Hepatocyte (in vitro differentiated cells): ENCODE results near the gene PIK3R1. TPM values are rescaled to one million over a fixed set of nuclear protein-coding genes. Genes with fewer than 3 reads are reported as not detected.

Experiments used
- DNase-seq: peaks from one replicate; pipeline ENCODE4 v3.0.0-alpha.2; 2016; ENCODE audit warnings: low spot score
- H2AFZ ChIP-seq: fragments of 200-600 bp; sonication (generic); 2 replicates; pipeline ENCODE4 v1.6.0; 2016; ENCODE audit warnings: antibody characterized with exemption, mild to moderate bottlenecking
- H3K27ac ChIP-seq: fragments of 200-600 bp; sonication (generic); 2 replicates; pipeline ENCODE4 v1.5.1; 2016; ENCODE audit warnings: mild to moderate bottlenecking
- H3K27me3 ChIP-seq: fragments of 200-600 bp; sonication (generic); 2 replicates; pipeline ENCODE4 v1.6.1; 2016
- H3K36me3 ChIP-seq: fragments of 200-600 bp; sonication (generic); replicated peaks from 2 replicates; pipeline ENCODE4 v1.5.1; 2016; ENCODE audit warnings: low read depth; ENCODE audit not compliant: insufficient read depth
- H3K4me1 ChIP-seq: fragments of 200-600 bp; sonication (generic); 2 replicates; pipeline ENCODE4 v1.5.1; 2016; ENCODE audit warnings: mild to moderate bottlenecking, moderate library complexity; ENCODE audit not compliant: insufficient read depth
- H3K4me2 ChIP-seq: fragments of 200-600 bp; sonication (generic); 2 replicates; pipeline ENCODE4 v1.6.0; 2016
- H3K4me3 ChIP-seq: fragments of 200-600 bp; sonication (generic); 2 replicates; pipeline ENCODE4 v1.5.1; 2016; ENCODE audit warnings: mild to moderate bottlenecking
- H3K79me2 ChIP-seq: fragments of 200-600 bp; sonication (generic); 2 replicates; pipeline ENCODE4 v1.6.0; 2017; ENCODE audit warnings: mild to moderate bottlenecking
- H3K9me2 ChIP-seq: fragments of 200-600 bp; sonication (generic); replicated peaks from 2 replicates; pipeline ENCODE4 v1.6.0; 2017; ENCODE audit warnings: mild to moderate bottlenecking; ENCODE audit not compliant: insufficient read depth
- H3K9me3 ChIP-seq: fragments of 200-600 bp; sonication (generic); 2 replicates; pipeline ENCODE4 v1.5.1; 2016; ENCODE audit warnings: low read depth, mild to moderate bottlenecking
- H4K20me1 ChIP-seq: fragments of 200-600 bp; sonication (generic); 2 replicates; pipeline ENCODE4 v1.6.0; 2016; ENCODE audit warnings: mild to moderate bottlenecking; ENCODE audit not compliant: insufficient read depth, poor library complexity, severe bottlenecking
- EZH2 ChIP-seq: fragments of 200-600 bp; sonication (generic); IDR thresholded peaks from 2 replicates; pipeline ENCODE4 v1.6.1; 2016; ENCODE audit warnings: antibody characterized with exemption, mild to moderate bottlenecking, borderline replicate concordance
- EZH2phosphoT487 ChIP-seq: fragments of 200-600 bp; sonication (generic); IDR thresholded peaks from one replicate; pipeline ENCODE4 v1.6.1; 2018; ENCODE audit warnings: antibody characterized with exemption, mild to moderate bottlenecking, low read depth, moderate library complexity; ENCODE audit not compliant: unreplicated experiment, severe bottlenecking
- WGBS: methylation state at CpG from one replicate; pipeline ENCODE4 v1.1.6; 2016; ENCODE audit warnings: low lambda C conversion rate; ENCODE audit errors: missing lambda C conversion rate; 5-methylcytosine and 5-hydroxymethylcytosine counted together
- polyA plus RNA-seq: library from polyadenylated mRNA; unstranded; fragments of >200 nt; fragmentation: Nextera tagmentation; extraction: Ambion mirVana; gene quantifications from 2 replicates; pipeline ENCODE4 v1.2.1, GENCODE V29; 2016
- total RNA-seq: library from RNA; depleted of rRNA; stranded (reverse); fragments of >200 nt; gene quantifications from 2 replicates; pipeline ENCODE4 v1.2.3, GENCODE V29; 2014
- TF ChIP-seq, protein P1 (sequence below): fragments of 200-600 bp; sonication (generic); IDR thresholded peaks from 2 replicates; pipeline ENCODE4 v1.5.1; 2016; ENCODE audit warnings: antibody characterized with exemption, mild to moderate bottlenecking; ENCODE audit not compliant: poor library complexity

The PIK3R1 gene
- total and polyA plus RNA-seq, 2 experiments from 2014 or later: 38.9 to 109 TPM

- no peak overlapping the region for H3K4me2 ChIP-seq
- TF ChIP-seq EZH2phosphoT487: no peak
- TF ChIP-seq, protein P1, sequence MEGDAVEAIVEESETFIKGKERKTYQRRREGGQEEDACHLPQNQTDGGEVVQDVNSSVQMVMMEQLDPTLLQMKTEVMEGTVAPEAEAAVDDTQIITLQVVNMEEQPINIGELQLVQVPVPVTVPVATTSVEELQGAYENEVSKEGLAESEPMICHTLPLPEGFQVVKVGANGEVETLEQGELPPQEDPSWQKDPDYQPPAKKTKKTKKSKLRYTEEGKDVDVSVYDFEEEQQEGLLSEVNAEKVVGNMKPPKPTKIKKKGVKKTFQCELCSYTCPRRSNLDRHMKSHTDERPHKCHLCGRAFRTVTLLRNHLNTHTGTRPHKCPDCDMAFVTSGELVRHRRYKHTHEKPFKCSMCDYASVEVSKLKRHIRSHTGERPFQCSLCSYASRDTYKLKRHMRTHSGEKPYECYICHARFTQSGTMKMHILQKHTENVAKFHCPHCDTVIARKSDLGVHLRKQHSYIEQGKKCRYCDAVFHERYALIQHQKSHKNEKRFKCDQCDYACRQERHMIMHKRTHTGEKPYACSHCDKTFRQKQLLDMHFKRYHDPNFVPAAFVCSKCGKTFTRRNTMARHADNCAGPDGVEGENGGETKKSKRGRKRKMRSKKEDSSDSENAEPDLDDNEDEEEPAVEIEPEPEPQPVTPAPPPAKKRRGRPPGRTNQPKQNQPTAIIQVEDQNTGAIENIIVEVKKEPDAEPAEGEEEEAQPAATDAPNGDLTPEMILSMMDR: no peak
- no peak for TF ChIP-seq EZH2
- H3K4me3 ChIP-seq: no peak overlapping the region
- H3K4me1 ChIP-seq: peaks cover 9% of the 10 kb centered on the region
- no peaks in the 10 kb centered on the region for H4K20me1 ChIP-seq
- H3K79me2 ChIP-seq: no peaks in the 10 kb centered on the region
- H3K9me2 ChIP-seq: no peaks in the 10 kb centered on the region
- H3K27ac ChIP-seq: no peak overlapping the region
- H3K9me3 ChIP-seq: no peaks in the 10 kb centered on the region
- no peaks in the 10 kb centered on the region for H3K27me3 ChIP-seq
- H3K36me3 ChIP-seq: no peaks in the 10 kb centered on the region
- DNase-seq: no peak
- 92% methylated on average over 2 of the region's 2 CpGs for WGBS
- no peak overlapping the region for H2AFZ ChIP-seq
Observed at GRCh38 chr5:68333649-68334552, 118.3 kb downstream of the PIK3R1 start.

DNA sequence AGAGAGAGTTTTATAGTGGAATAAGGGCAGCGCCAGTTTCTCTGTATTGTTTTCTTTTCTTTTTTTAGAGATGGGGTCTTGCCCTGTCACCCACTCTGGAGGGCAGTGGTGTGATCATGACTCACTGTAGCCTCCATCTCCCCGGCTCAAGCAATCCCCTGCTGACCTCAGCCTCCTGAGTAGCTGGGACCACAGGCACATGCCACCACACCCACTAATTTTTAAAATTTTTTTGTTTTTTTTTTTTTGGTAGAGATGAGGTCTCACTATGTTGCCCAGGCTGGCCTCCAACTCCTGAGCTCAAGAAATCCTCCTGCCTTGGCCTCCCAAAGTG is 119.0 kb downstream of the PIK3R1 start:
- no peak for TF ChIP-seq EZH2
- no peak for TF ChIP-seq EZH2phosphoT487
- H3K36me3 ChIP-seq: no peaks in the 10 kb centered on the region
- peaks cover 9% of the 10 kb centered on the region for H3K4me1 ChIP-seq
- no peaks in the 10 kb centered on the region for H3K27me3 ChIP-seq
- H2AFZ ChIP-seq: no peak overlapping the region
- 88% methylated on average over 2 of the region's 2 CpGs for WGBS
- H3K79me2 ChIP-seq: no peaks in the 10 kb centered on the region
- H3K4me2 ChIP-seq: no peak overlapping the region
- DNase-seq: no peak
- H3K4me3 ChIP-seq: no peak overlapping the region
- H3K9me3 ChIP-seq: no peaks in the 10 kb centered on the region
- H3K27ac ChIP-seq: no peak overlapping the region
- no peaks in the 10 kb centered on the region for H4K20me1 ChIP-seq
- H3K9me2 ChIP-seq: no peaks in the 10 kb centered on the region

DNA sequence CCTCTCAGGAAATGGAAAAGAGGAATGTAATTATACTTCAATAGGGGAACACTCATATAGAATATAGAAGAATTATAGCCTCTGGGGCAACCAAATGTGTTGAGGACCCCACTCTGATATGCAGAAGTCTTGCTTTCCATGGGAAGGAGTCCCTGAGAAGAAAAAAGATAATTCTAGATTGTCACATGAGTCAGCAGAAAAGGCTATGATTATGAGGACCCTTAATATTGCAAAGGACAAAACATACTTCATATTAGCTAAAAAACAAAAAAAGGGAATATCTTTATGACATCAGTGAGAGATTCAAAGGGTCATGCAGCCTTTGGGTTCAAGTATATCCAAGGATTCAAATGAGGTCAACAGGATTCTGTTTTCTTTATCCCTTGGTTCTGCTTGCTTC is 119.5 kb downstream of the PIK3R1 start:
- H3K4me3 ChIP-seq: no peak overlapping the region
- no peak overlapping the region for H3K4me2 ChIP-seq
- no peak overlapping the region for H3K27ac ChIP-seq
- TF ChIP-seq EZH2 (no peak), EZH2phosphoT487 (no peak)
- TF ChIP-seq, protein P1: no peak
- no peaks in the 10 kb centered on the region for H3K9me3 ChIP-seq
- DNase-seq: no peak
- H3K36me3 ChIP-seq: no peaks in the 10 kb centered on the region
- no peaks in the 10 kb centered on the region for H3K27me3 ChIP-seq
- no peak overlapping the region for H2AFZ ChIP-seq
- peaks cover 9% of the 10 kb centered on the region for H3K4me1 ChIP-seq
- no peaks in the 10 kb centered on the region for H3K9me2 ChIP-seq
- H4K20me1 ChIP-seq: no peaks in the 10 kb centered on the region
- H3K79me2 ChIP-seq: no peaks in the 10 kb centered on the region

- no peak for DNase-seq
- TF ChIP-seq EZH2phosphoT487 (no peak), EZH2 (no peak)
- TF ChIP-seq, protein P1: no peak
- no peak overlapping the region for H3K4me3 ChIP-seq
- no peaks in the 10 kb centered on the region for H3K36me3 ChIP-seq
- no peak overlapping the region for H3K27ac ChIP-seq
- H3K9me3 ChIP-seq: no peaks in the 10 kb centered on the region
- H3K27me3 ChIP-seq: no peaks in the 10 kb centered on the region
- no peaks in the 10 kb centered on the region for H3K9me2 ChIP-seq
- H4K20me1 ChIP-seq: no peaks in the 10 kb centered on the region
- no peaks in the 10 kb centered on the region for H3K79me2 ChIP-seq
- no peak overlapping the region for H3K4me2 ChIP-seq
- peaks cover 9% of the 10 kb centered on the region for H3K4me1 ChIP-seq
- H2AFZ ChIP-seq: no peak overlapping the region
Observed at GRCh38 chr5:68336200-68336599, 120.6 kb downstream of the PIK3R1 start.
